ENCODE data around the gene SIGLEC7. TPM values are rescaled to one million over a fixed set of nuclear protein-coding genes. Genes with fewer than 3 reads are reported as not detected.

SIGLEC7 gene
- total RNA-seq, 4 donors from 2014 or later = not detected

- peaks cover 28% of the 10 kb centered on the region for H3K4me1 ChIP-seq
- H3K36me3 ChIP-seq = peaks cover 26% of the 10 kb centered on the region
- TF ChIP-seq CTCF (IDR thresholded peaks at IDR 0.05) (peak; percentile 31 to 70), POLR2A (IDR thresholded peaks at IDR 0.05) (no peak)
- peak in 1 of 2 donors; percentile 90 for DNase-seq (ENCODE audit: low spot score in 2 of 2)
- WGBS = 9% methylated on average over 7 of the region's 8 CpGs
- no peaks in the 10 kb centered on the region for H3K9me3 ChIP-seq
- no peaks in the 10 kb centered on the region for H3K27me3 ChIP-seq
- no peak overlapping the region for H3K27ac ChIP-seq
- no peak overlapping the region for H3K4me3 ChIP-seq
Observed at GRCh38 chr19:51097166-51097738, 44.8 kb upstream of the SIGLEC7 start.

- TF ChIP-seq EP300 (IDR thresholded peaks at IDR 0.05) = no peak
- no peak for TF ChIP-seq POLR2AphosphoS5 (IDR thresholded peaks at IDR 0.05)
- TF ChIP-seq CTCF (IDR thresholded peaks at IDR 0.05) = no peak
- TF ChIP-seq POLR2A (IDR thresholded peaks at IDR 0.05) = no peak
- WGBS = 61% methylated on average over 10 of the region's 20 CpGs
- no peaks in the 10 kb centered on the region for H3K9me3 ChIP-seq
- no peak overlapping the region for H3K4me3 ChIP-seq
- H3K27ac ChIP-seq = no peak overlapping the region
- H3K36me3 ChIP-seq = peaks cover 31% of the 10 kb centered on the region
- peaks cover 25% of the 10 kb centered on the region for H3K4me1 ChIP-seq
- no peaks in the 10 kb centered on the region for H3K27me3 ChIP-seq
- DNase-seq (ENCODE audit: low spot score in 2 of 2) = no peak
Observed at GRCh38 chr19:51097796-51098195, 44.3 kb upstream of the SIGLEC7 start.

- Histone ChIP-seq H3K27ac (no peak overlapping the region), H3K27me3 (no peaks in the 10 kb centered on the region), H3K9me3 (no peaks in the 10 kb centered on the region), H3K4me3 (no peak overlapping the region), H3K36me3 (peaks cover 37% of the 10 kb centered on the region), H3K4me1 (peaks cover 25% of the 10 kb centered on the region)
- no peak for DNase-seq (ENCODE audit: low spot score in 2 of 2)
- WGBS = 90% methylated on average over 19 of the region's 78 CpGs
- TF ChIP-seq CTCF (IDR thresholded peaks at IDR 0.05) (no peak), POLR2AphosphoS5 (IDR thresholded peaks at IDR 0.05) (no peak), POLR2A (IDR thresholded peaks at IDR 0.05) (no peak), EP300 (IDR thresholded peaks at IDR 0.05) (no peak)
Observed at GRCh38 chr19:51098365-51099046, 43.6 kb upstream of the SIGLEC7 start.

GRCh38 chr19:51099047-51099382, 43.1 kb upstream of the SIGLEC7 start:
- Histone ChIP-seq H3K27ac (no peak overlapping the region), H3K4me3 (no peak overlapping the region), H3K27me3 (no peaks in the 10 kb centered on the region), H3K36me3 (peaks cover 42% of the 10 kb centered on the region), H3K9me3 (no peaks in the 10 kb centered on the region), H3K4me1 (peaks cover 25% of the 10 kb centered on the region)
- DNase-seq (ENCODE audit: low spot score in 2 of 2) = no peak
- TF ChIP-seq POLR2AphosphoS5 (IDR thresholded peaks at IDR 0.05) = no peak
- no peak for TF ChIP-seq CTCF (IDR thresholded peaks at IDR 0.05)
- TF ChIP-seq POLR2A (IDR thresholded peaks at IDR 0.05) = no peak
- no peak for TF ChIP-seq EP300 (IDR thresholded peaks at IDR 0.05)
- 81% methylated on average over 15 of the region's 22 CpGs for WGBS

- TF ChIP-seq POLR2A (IDR thresholded peaks at IDR 0.05) (no peak), CTCF (IDR thresholded peaks at IDR 0.05) (no peak), EP300 (IDR thresholded peaks at IDR 0.05) (no peak), POLR2AphosphoS5 (IDR thresholded peaks at IDR 0.05) (no peak)
- Histone ChIP-seq H3K4me1 (peaks cover 21% of the 10 kb centered on the region), H3K4me3 (no peak overlapping the region), H3K27ac (no peak overlapping the region), H3K36me3 (peaks cover 50% of the 10 kb centered on the region), H3K27me3 (no peaks in the 10 kb centered on the region), H3K9me3 (no peaks in the 10 kb centered on the region)
- WGBS = 75% methylated on average over 3 of the region's 3 CpGs
- DNase-seq (ENCODE audit: low spot score in 2 of 2) = no peak
Observed at GRCh38 chr19:51100601-51101000, 41.5 kb upstream of the SIGLEC7 start.

Data from suprapubic skin (tissue), 4 donors.